Nephron (organoid): ENCODE results near the gene CD34.
"Not testable (repeated sequence)": the region's sequence is repeated elsewhere in the genome, so short reads cannot be mapped to it uniquely, and the experiment has no call there.

Experiments
- H3K27ac Mint-ChIP-seq, 3 experiments: 2 replicates each; pipeline ENCODE4 v1.8.0; 2020; ENCODE audit warnings: mixed read lengths in 3 of 3, mild to moderate bottlenecking in 2 of 3, moderate library complexity in 1 of 3
- H3K27me3 Mint-ChIP-seq: 2 replicates; pipeline ENCODE4 v1.8.0; 2021; ENCODE audit warnings: low read depth, mild to moderate bottlenecking, moderate library complexity, mixed read lengths
- H3K36me3 Mint-ChIP-seq: 2 replicates; pipeline ENCODE4 v1.8.0; 2020; ENCODE audit warnings: low read depth, mixed read lengths
- H3K4me1 Mint-ChIP-seq: 2 replicates; pipeline ENCODE4 v1.8.0; 2020; ENCODE audit warnings: mixed read lengths
- H3K4me3 Mint-ChIP-seq, 3 experiments: 2 replicates each; pipeline ENCODE4 v1.8.0; 2020; ENCODE audit warnings: mild to moderate bottlenecking in 3 of 3, mixed read lengths in 3 of 3, moderate library complexity in 2 of 3
- H3K9me3 Mint-ChIP-seq: 2 replicates; pipeline ENCODE4 v1.8.0; 2020; ENCODE audit warnings: mixed read lengths
- CTCF ChIP-seq, 3 experiments: fragments of 200-600 bp; sonication (generic); IDR thresholded peaks; one replicate each; pipeline ENCODE4 v1.5.0; 2021; ENCODE audit warnings: antibody characterized with exemption in 3 of 3; ENCODE audit not compliant: unreplicated experiment in 3 of 3

CD34 gene

GRCh38 chr1:207938016-207938415 lies 27.1 kb upstream of the CD34 start:
- H3K9me3 Mint-ChIP-seq = peaks cover 6% of the 10 kb centered on the region
- no peak overlapping the region for H3K4me3 Mint-ChIP-seq
- no peaks in the 10 kb centered on the region for H3K36me3 Mint-ChIP-seq
- H3K4me1 Mint-ChIP-seq = peaks cover 8% of the 10 kb centered on the region
- no peak for TF ChIP-seq CTCF (IDR thresholded peaks at IDR 0.05; ENCODE audit: unreplicated experiment in 3 of 3)
- H3K27me3 Mint-ChIP-seq = peaks cover 3% of the 10 kb centered on the region
- H3K27ac Mint-ChIP-seq = no peak overlapping the region

GRCh38 chr1:207937204-207937603 lies 26.3 kb upstream of the CD34 start:
- Mint-ChIP-seq H3K36me3 (no peaks in the 10 kb centered on the region), H3K4me1 (peaks cover 6% of the 10 kb centered on the region), H3K4me3 (no peak overlapping the region), H3K9me3 (peaks cover 6% of the 10 kb centered on the region), H3K27ac (no peak overlapping the region), H3K27me3 (peaks cover 3% of the 10 kb centered on the region)
- TF ChIP-seq CTCF (IDR thresholded peaks at IDR 0.05; ENCODE audit: unreplicated experiment in 3 of 3) = no peak

GRCh38 chr1:207935166-207935583 lies 24.2 kb upstream of the CD34 start:
- TF ChIP-seq CTCF (IDR thresholded peaks at IDR 0.05; ENCODE audit: unreplicated experiment in 3 of 3) = no peak

GRCh38 chr1:207933205-207933800 lies 22.4 kb upstream of the CD34 start:
- no peak overlapping the region for H3K4me3 Mint-ChIP-seq
- no peak for TF ChIP-seq CTCF (IDR thresholded peaks at IDR 0.05; ENCODE audit: unreplicated experiment in 3 of 3)
- no peak overlapping the region for H3K27ac Mint-ChIP-seq
- H3K4me1 Mint-ChIP-seq = no peaks in the 10 kb centered on the region
- no peaks in the 10 kb centered on the region for H3K27me3 Mint-ChIP-seq
- H3K36me3 Mint-ChIP-seq = no peaks in the 10 kb centered on the region
- peaks cover 22% of the 10 kb centered on the region for H3K9me3 Mint-ChIP-seq

More at GRCh38 chr1:207935166-207935583, 24.2 kb upstream of the CD34 start:
- peaks cover 19% of the 10 kb centered on the region for H3K9me3 Mint-ChIP-seq
- no peaks in the 10 kb centered on the region for H3K36me3 Mint-ChIP-seq
- no peak overlapping the region for H3K4me3 Mint-ChIP-seq
- H3K27me3 Mint-ChIP-seq = peaks cover 2% of the 10 kb centered on the region
- H3K27ac Mint-ChIP-seq = no peak overlapping the region
- H3K4me1 Mint-ChIP-seq = no peaks in the 10 kb centered on the region

- Mint-ChIP-seq H3K27ac (no peak overlapping the region), H3K4me1 (peaks cover 31% of the 10 kb centered on the region), H3K9me3 (peaks cover 17% of the 10 kb centered on the region), H3K27me3 (no peaks in the 10 kb centered on the region), H3K4me3 (no peak overlapping the region), H3K36me3 (no peaks in the 10 kb centered on the region)
- no peak for TF ChIP-seq CTCF (IDR thresholded peaks at IDR 0.05; ENCODE audit: unreplicated experiment in 3 of 3)
These were observed 16.1 kb upstream of the CD34 start for GRCh38 chr1:207926984-207927383.

GRCh38 chr1:207925969-207926368 lies 15.0 kb upstream of the CD34 start:
- not testable (repeated sequence) for H3K4me3 Mint-ChIP-seq, H3K36me3 Mint-ChIP-seq, H3K27me3 Mint-ChIP-seq, H3K27ac Mint-ChIP-seq
- H3K4me1 Mint-ChIP-seq = peaks cover 38% of the 10 kb centered on the region
- peaks cover 11% of the 10 kb centered on the region for H3K9me3 Mint-ChIP-seq
